Measurements from ENCODE around the gene COLEC11. TPM values are rescaled to one million over a fixed set of nuclear protein-coding genes. Genes with fewer than 3 reads are reported as not detected.

Gene COLEC11
- total and polyA plus RNA-seq, 2 of the 13 experiments (the other 11 are each of a cell fraction or from before 2014, with no cell fraction given): 1.5 to 3.0 TPM

GRCh38 chr2:3633089-3633981, 38.4 kb downstream of the COLEC11 start (continued):
- TF ChIP-seq ZNF724P (CRISPR knock-in tag; IDR thresholded peaks at IDR 0.05; ENCODE audit: borderline replicate concordance): no peak
- no peak for TF ChIP-seq ZNF101 (CRISPR knock-in tag; IDR thresholded peaks at IDR 0.05; ENCODE audit: borderline replicate concordance, low read depth)
- no peak for TF ChIP-seq CENPX (CRISPR knock-in tag; IDR thresholded peaks at IDR 0.05)
- TF ChIP-seq GATAD1 (CRISPR knock-in tag; IDR thresholded peaks at IDR 0.05): no peak
- TF ChIP-seq ZNF280D (CRISPR knock-in tag; IDR thresholded peaks at IDR 0.05): no peak

GRCh38 chr2:3633982-3634595, 39.2 kb downstream of the COLEC11 start:
- no peak overlapping the region for H2AFZ ChIP-seq (ENCODE audit: low read length)
- H3K4me3 ChIP-seq (replicated peaks in 1 of 3; ENCODE audit: insufficient read depth in 1 of 3, low read depth in 2 of 3, low read length in 3 of 3): no peak overlapping the region
- no peaks in the 10 kb centered on the region for H3K79me2 ChIP-seq (ENCODE audit: insufficient read depth, low read length)
- DNase-seq (ENCODE audit: low spot score): no peak
- H4K20me1 ChIP-seq (ENCODE audit: insufficient read depth, low read length): no peaks in the 10 kb centered on the region
- ChIA-PET CTCF (ENCODE audit: low intra/inter-chr PET ratio, low total read pairs) (no interaction called here), POLR2A (no interaction called here)
- BruUV-seq (replicated peaks): no TSS peak
- H3K9ac ChIP-seq (ENCODE audit: insufficient read depth, low read depth, low read length): no peak overlapping the region
- FAIRE-seq: no peak
- no peak overlapping the region for H3K27ac ChIP-seq (ENCODE audit: extremely low read length, insufficient read depth, low read length)
- no peaks in the 10 kb centered on the region for H3K36me3 ChIP-seq (replicated peaks in 1 of 2; ENCODE audit: control insufficient read depth in 1 of 2, insufficient read depth in 2 of 2, low read length in 2 of 2)
- 65% methylated on average over 11 of the region's 11 CpGs for WGBS (ENCODE audit: low lambda C conversion rate)
- no peaks in the 10 kb centered on the region for H3K4me1 ChIP-seq (ENCODE audit: insufficient read depth, low read length)
- no peak for ATAC-seq
- peaks cover 3 to 42% of the 10 kb centered on the region in 2 experiments for H3K27me3 ChIP-seq (ENCODE audit: control insufficient read depth in 1 of 2, insufficient read depth in 2 of 2, low read length in 2 of 2)
- H3K4me2 ChIP-seq (ENCODE audit: low read depth, low read length): no peak overlapping the region
- intact Hi-C loops (cut with micrococcal nuclease; ENCODE audit: unreplicated experiment): loop anchor here (5.0 kb wide), 1 partner anchor 947 kb away; no protein-coding TSS in a partner anchor
- H3K9me3 ChIP-seq (ENCODE audit: low read length): no peaks in the 10 kb centered on the region
- in situ Hi-C loops (cut with HindIII; ENCODE audit: extremely low pct_ligation_motif_present, low pct_unique_long_range_greater_than_20kb): no loop called here
- TF ChIP-seq TBX2 (CRISPR knock-in tag; IDR thresholded peaks at IDR 0.05; ENCODE audit: borderline replicate concordance) (no peak), ATF6 (CRISPR knock-in tag; conservative IDR thresholded peaks at IDR 0.05) (no peak), ZNF432 (CRISPR knock-in tag; IDR thresholded peaks at IDR 0.05; ENCODE audit: borderline replicate concordance) (no peak), ZNF777 (CRISPR knock-in tag; IDR thresholded peaks at IDR 0.05) (no peak), HES4 (CRISPR knock-in tag; IDR thresholded peaks at IDR 0.05; ENCODE audit: borderline replicate concordance) (no peak), NPAS2 (CRISPR knock-in tag; IDR thresholded peaks at IDR 0.05; ENCODE audit: borderline replicate concordance) (no peak), ZNF280B (CRISPR knock-in tag; IDR thresholded peaks at IDR 0.05; ENCODE audit: borderline replicate concordance) (no peak), ZBTB42 (CRISPR knock-in tag; IDR thresholded peaks at IDR 0.05) (no peak)
